HepG2 (cell line): Measurements from ENCODE around the gene ECE2. TPM values are rescaled to one million over a fixed set of nuclear protein-coding genes. Genes with fewer than 3 reads are reported as not detected.

Source experiments
- CBX2 ChIP-seq, 2 experiments: fragments of 200-600 bp in 1 of 2; sonication (generic); formaldehyde crosslinking in 1 of 2; IDR thresholded peaks; 2 replicates each; pipeline versions ENCODE4 v1.7.0 to v1.8.1; 2018 to 2022; ENCODE audit warnings: low read depth in 2 of 2, low read length in 1 of 2, mild to moderate bottlenecking in 1 of 2, missing genetic modification reagents in 1 of 2
- HMGA1 ChIP-seq: sonication (generic); formaldehyde crosslinking; conservative IDR thresholded peaks from 2 replicates; pipeline ENCODE4 v1.4.0; 2020; ENCODE audit warnings: missing genetic modification reagents
- KDM1A ChIP-seq: IDR thresholded peaks from 2 replicates; pipeline ENCODE4 v1.6.1; 2016; ENCODE audit warnings: missing compliant biosample characterization
- MLLT10 ChIP-seq: sonication (generic); formaldehyde crosslinking; IDR thresholded peaks from 2 replicates; pipeline ENCODE4 v1.4.0; 2020; ENCODE audit warnings: missing genetic modification reagents
- MXI1 ChIP-seq: IDR thresholded peaks from 3 replicates; pipeline ENCODE4 v1.6.1; 2012; ENCODE audit warnings: low read depth, low read length, inconsistent platforms, borderline replicate concordance
- REL ChIP-seq: sonication (generic); formaldehyde crosslinking; conservative IDR thresholded peaks from 2 replicates; pipeline ENCODE4 v1.8.0; 2022; ENCODE audit warnings: mild to moderate bottlenecking, missing genetic modification reagents, moderate library complexity
- ZBTB7A ChIP-seq: sonication (generic); formaldehyde crosslinking; IDR thresholded peaks from 2 replicates; pipeline ENCODE4 v1.8.0; 2022; ENCODE audit warnings: mild to moderate bottlenecking, missing genetic modification reagents
- ZNF251 ChIP-seq: sonication (generic); formaldehyde crosslinking; IDR thresholded peaks from 2 replicates; pipeline ENCODE4 v1.9.0; 2021; ENCODE audit warnings: mild to moderate bottlenecking, missing genetic modification reagents
- ZNF3 ChIP-seq: IDR thresholded peaks from 2 replicates; pipeline ENCODE4 v1.7.0; 2017; ENCODE audit warnings: inconsistent platforms
- ZNF816 ChIP-seq: sonication (generic); formaldehyde crosslinking; IDR thresholded peaks from 2 replicates; pipeline ENCODE4 v1.8.0; 2022; ENCODE audit warnings: missing genetic modification reagents, mild to moderate bottlenecking, borderline replicate concordance
- polyA plus RNA-seq, 8 experiments: library from polyadenylated mRNA; depleted of rRNA in 3 of 8; stranded (reverse) in 7 of 8; unstranded in 1 of 8; fragments of >200 nt; fragmentation: Illumina TruSeq in 4 of 8; extraction: Trizol in 4 of 8; gene quantifications; 2 replicates each; pipeline versions ENCODE4 v1.2.1 to v1.2.3, GENCODE V29; 2011 to 2016; ENCODE audit warnings: low read depth in 4 of 8, missing spikeins in 1 of 8, mixed read lengths in 1 of 8; ENCODE audit not compliant: insufficient read depth in 1 of 8
- total RNA-seq, 5 experiments: library from RNA; depleted of rRNA; stranded (reverse); fragments of >200 nt; fragmentation: Illumina TruSeq; extraction: Trizol; gene quantifications; 2 replicates each; pipeline ENCODE4 v1.2.3, GENCODE V29; 2016; ENCODE audit warnings: low read depth in 1 of 5
- TF ChIP-seq, protein P1 (sequence below): sonication (generic); formaldehyde crosslinking; IDR thresholded peaks from 2 replicates; pipeline ENCODE4 v1.5.1; 2020; ENCODE audit warnings: mild to moderate bottlenecking, missing genetic modification reagents, borderline replicate concordance
- TF ChIP-seq, protein P2 (sequence below): sonication (generic); formaldehyde crosslinking; IDR thresholded peaks from 2 replicates; pipeline ENCODE4 v1.5.1; 2020; ENCODE audit warnings: missing genetic modification reagents, mild to moderate bottlenecking, borderline replicate concordance
- TF ChIP-seq, protein P3 (sequence below): sonication (generic); formaldehyde crosslinking; IDR thresholded peaks from 2 replicates; pipeline ENCODE4 v1.4.0; 2020; ENCODE audit warnings: mild to moderate bottlenecking, missing genetic modification reagents
- TF ChIP-seq, protein P4 (sequence below): sonication (generic); formaldehyde crosslinking; IDR thresholded peaks from 2 replicates; pipeline ENCODE4 v1.5.0; 2020; ENCODE audit warnings: missing genetic modification reagents
- TF ChIP-seq, protein P5 (sequence below): sonication (generic); formaldehyde crosslinking; IDR thresholded peaks from 2 replicates; pipeline ENCODE4 v1.5.0; 2020; ENCODE audit warnings: missing genetic modification reagents, mild to moderate bottlenecking, borderline replicate concordance
- TF ChIP-seq, protein P6 (sequence below), 2 experiments: sonication (generic) in 1 of 2; formaldehyde crosslinking in 1 of 2; IDR thresholded peaks; 2 replicates each; pipeline versions ENCODE4 v1.5.1 to v1.6.1; 2011 to 2020; ENCODE audit warnings: borderline replicate concordance in 1 of 2, low read depth in 1 of 2, low read length in 1 of 2, mild to moderate bottlenecking in 1 of 2, missing genetic modification reagents in 1 of 2, moderate library complexity in 1 of 2
- TF ChIP-seq, protein P7 (sequence below): sonication (generic); formaldehyde crosslinking; conservative IDR thresholded peaks from 2 replicates; pipeline ENCODE4 v1.8.0; 2022; ENCODE audit warnings: missing genetic modification reagents

ECE2 gene
- total and polyA plus RNA-seq, 2 of the 13 experiments (the other 11 are each of a cell fraction or from before 2014, with no cell fraction given), result not detected

DNA sequence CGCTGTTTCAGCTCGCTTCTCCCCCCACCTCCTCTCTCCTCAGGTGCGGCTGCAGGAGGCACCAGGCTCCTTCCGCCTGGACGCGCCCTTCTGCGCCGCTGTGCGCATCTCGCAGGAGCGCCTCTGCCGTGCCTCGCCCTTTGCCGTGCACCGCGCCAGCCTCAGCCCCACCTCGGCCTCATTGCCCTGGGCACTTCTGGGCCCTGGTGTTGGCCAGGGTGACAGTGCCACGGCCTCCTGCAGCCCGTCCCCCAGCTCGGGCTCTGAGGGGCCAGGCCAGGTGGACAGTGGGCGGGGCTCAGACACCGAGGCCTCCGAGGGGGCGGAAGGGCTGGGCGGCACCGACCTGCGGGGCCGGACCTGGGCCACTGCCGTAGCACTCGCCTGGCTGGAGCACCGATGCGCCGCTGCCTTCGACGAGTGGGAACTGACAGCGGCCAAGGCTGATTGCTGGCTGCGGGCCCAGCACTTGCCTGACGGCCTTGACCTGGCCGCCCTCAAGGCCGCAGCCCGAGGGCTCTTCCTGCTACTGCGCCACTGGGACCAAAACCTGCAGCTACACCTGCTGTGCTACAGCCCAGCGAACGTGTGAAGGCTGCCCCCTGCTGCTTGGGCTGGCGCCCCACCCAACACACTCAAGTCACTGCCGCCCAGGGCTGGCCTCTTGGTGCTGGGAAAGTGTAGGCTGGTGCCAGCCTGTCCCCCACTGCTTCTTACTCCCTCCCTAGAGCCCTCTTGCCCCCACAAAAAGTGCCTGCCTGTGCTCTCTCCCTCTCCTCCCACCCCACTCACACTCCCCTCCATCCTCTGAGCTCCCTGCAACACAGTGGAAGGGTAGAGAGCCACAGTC lies 34.1 kb upstream of the ECE2 start (continued):
- TF ChIP-seq, protein P1, sequence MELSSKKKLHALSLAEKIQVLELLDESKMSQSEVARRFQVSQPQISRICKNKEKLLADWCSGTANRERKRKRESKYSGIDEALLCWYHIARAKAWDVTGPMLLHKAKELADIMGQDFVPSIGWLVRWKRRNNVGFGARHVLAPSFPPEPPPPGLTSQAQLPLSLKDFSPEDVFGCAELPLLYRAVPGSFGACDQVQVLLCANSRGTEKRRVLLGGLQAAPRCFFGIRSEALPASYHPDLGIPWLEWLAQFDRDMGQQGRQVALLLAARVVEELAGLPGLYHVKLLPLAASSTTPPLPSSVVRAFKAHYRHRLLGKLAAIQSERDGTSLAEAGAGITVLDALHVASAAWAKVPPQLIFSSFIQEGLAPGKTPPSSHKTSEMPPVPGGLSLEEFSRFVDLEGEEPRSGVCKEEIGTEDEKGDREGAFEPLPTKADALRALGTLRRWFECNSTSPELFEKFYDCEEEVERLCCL (CRISPR knock-in tag), result no peak
- TF ChIP-seq, protein P2, sequence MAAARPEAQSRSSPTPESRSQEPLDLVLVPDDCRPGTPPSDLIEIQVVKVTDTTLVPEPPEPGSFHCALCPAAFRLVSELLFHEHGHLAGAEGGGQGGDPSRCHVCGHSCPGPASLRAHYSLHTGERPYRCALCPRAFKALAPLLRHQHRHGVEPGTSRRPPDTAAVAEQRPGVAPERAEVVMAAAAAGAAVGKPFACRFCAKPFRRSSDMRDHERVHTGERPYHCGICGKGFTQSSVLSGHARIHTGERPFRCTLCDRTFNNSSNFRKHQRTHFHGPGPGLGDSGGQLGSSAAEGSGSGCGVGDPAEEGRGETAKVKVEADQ (CRISPR knock-in tag), result peak; percentile 66; the same call in 1 of the 2 replicates
- TF ChIP-seq ZNF3 (CRISPR knock-in tag) (no peak), ZNF816 (CRISPR knock-in tag) (0 out of 2 replicates have a peak, but pooled peaks have one; percentile 46), ZNF251 (CRISPR knock-in tag) (0 out of 2 replicates have a peak, but pooled peaks have one; percentile 64), MXI1 (peak; percentile 86; the same call in 1 of the 3 replicates), ZBTB7A (CRISPR knock-in tag) (0 out of 2 replicates have a peak, but pooled peaks have one; percentile 41), REL (no peak; the same call in 1 of the 2 replicates), CBX2 (IDR thresholded peaks at IDR 0.05; ENCODE audit: low read depth, low read length) (no peak), CBX2 (CRISPR knock-in tag; IDR thresholded peaks at IDR 0.05; ENCODE audit: low read depth) (no peak), HMGA1 (CRISPR knock-in tag) (no peak), KDM1A (CRISPR knock-in tag) (0 out of 2 replicates have a peak, but pooled peaks have one; percentile 21), MLLT10 (CRISPR knock-in tag) (no peak)
- TF ChIP-seq, protein P3, sequence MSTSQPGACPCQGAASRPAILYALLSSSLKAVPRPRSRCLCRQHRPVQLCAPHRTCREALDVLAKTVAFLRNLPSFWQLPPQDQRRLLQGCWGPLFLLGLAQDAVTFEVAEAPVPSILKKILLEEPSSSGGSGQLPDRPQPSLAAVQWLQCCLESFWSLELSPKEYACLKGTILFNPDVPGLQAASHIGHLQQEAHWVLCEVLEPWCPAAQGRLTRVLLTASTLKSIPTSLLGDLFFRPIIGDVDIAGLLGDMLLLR (CRISPR knock-in tag), result no peak; the same call in 1 of the 2 replicates
- TF ChIP-seq, protein P4, sequence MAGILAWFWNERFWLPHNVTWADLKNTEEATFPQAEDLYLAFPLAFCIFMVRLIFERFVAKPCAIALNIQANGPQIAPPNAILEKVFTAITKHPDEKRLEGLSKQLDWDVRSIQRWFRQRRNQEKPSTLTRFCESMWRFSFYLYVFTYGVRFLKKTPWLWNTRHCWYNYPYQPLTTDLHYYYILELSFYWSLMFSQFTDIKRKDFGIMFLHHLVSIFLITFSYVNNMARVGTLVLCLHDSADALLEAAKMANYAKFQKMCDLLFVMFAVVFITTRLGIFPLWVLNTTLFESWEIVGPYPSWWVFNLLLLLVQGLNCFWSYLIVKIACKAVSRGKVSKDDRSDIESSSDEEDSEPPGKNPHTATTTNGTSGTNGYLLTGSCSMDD (CRISPR knock-in tag), result no peak
- TF ChIP-seq, protein P5, sequence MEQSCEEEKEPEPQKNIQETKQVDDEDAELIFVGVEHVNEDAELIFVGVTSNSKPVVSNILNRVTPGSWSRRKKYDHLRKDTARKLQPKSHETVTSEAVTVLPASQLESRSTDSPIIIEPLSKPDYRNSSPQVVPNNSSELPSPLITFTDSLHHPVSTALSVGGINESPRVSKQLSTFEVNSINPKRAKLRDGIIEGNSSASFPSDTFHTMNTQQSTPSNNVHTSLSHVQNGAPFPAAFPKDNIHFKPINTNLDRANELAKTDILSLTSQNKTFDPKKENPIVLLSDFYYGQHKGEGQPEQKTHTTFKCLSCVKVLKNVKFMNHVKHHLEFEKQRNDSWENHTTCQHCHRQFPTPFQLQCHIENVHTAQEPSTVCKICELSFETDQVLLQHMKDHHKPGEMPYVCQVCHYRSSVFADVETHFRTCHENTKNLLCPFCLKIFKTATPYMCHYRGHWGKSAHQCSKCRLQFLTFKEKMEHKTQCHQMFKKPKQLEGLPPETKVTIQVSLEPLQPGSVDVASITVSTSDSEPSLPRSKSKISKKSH, result peak; percentile 60; the same call in 1 of the 2 replicates
- TF ChIP-seq, protein P6, sequence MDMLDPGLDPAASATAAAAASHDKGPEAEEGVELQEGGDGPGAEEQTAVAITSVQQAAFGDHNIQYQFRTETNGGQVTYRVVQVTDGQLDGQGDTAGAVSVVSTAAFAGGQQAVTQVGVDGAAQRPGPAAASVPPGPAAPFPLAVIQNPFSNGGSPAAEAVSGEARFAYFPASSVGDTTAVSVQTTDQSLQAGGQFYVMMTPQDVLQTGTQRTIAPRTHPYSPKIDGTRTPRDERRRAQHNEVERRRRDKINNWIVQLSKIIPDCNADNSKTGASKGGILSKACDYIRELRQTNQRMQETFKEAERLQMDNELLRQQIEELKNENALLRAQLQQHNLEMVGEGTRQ (IDR thresholded peaks at IDR 0.05; ENCODE audit: low read depth, low read length), result no peak
- TF ChIP-seq, protein P6 (CRISPR knock-in tag; IDR thresholded peaks at IDR 0.05; ENCODE audit: borderline replicate concordance), result 0 out of 2 replicates have a peak, but pooled peaks have one; percentile 39
- TF ChIP-seq, protein P7, sequence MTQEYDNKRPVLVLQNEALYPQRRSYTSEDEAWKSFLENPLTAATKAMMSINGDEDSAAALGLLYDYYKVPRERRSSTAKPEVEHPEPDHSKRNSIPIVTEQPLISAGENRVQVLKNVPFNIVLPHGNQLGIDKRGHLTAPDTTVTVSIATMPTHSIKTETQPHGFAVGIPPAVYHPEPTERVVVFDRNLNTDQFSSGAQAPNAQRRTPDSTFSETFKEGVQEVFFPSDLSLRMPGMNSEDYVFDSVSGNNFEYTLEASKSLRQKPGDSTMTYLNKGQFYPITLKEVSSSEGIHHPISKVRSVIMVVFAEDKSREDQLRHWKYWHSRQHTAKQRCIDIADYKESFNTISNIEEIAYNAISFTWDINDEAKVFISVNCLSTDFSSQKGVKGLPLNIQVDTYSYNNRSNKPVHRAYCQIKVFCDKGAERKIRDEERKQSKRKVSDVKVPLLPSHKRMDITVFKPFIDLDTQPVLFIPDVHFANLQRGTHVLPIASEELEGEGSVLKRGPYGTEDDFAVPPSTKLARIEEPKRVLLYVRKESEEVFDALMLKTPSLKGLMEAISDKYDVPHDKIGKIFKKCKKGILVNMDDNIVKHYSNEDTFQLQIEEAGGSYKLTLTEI (CRISPR knock-in tag), result no peak
